HCT116 (cell line): ENCODE data around the gene TEP1. TPM values are rescaled to one million over a fixed set of nuclear protein-coding genes. Genes with fewer than 3 reads are reported as not detected.

Source experiments
- ATAC-seq: fragments of 200-7000 bp; cut with Tn5 transposase; 2 replicates; pipeline ENCODE4 v1.9.1; 2020; ENCODE audit warnings: mild to moderate bottlenecking, moderate library complexity
- BruUV-seq: library from RNA; stranded (reverse); fragments of 400-500 nt; replicated peaks from 2 replicates; lab custom pipeline; 2021; lab: Mats Ljungman, UMichigan
- CTCF ChIA-PET: fragments of 300-600 bp; sonication (Branson Sonifier 250); formaldehyde crosslinking; loops from one replicate; lab custom pipeline; 2021; ENCODE audit warnings: antibody characterized with exemption; lab: Charles Lee
- POLR2A ChIA-PET: fragments of 300-600, 350-600 bp; sonication (Branson Sonifier 250); formaldehyde crosslinking; loops from one replicate; lab custom pipeline; 2021; ENCODE audit warnings: antibody characterized with exemption; lab: Charles Lee
- RAD21 ChIA-PET, 2 experiments: fragments of 300-600 bp; sonication (Branson Sonifier 250); formaldehyde crosslinking; loops; one replicate each; lab custom pipeline; 2023; ENCODE audit warnings: low total read pairs in 2 of 2; ENCODE audit not compliant: uncharacterized antibody in 2 of 2, unreplicated experiment in 2 of 2, low non-redundant PET in 1 of 2; lab: Charles Lee
- DNase-seq: peaks from one replicate; pipeline ENCODE4 v3.0.0-alpha.2; 2010; ENCODE audit warnings: low read depth, low spot score
- H2AFZ ChIP-seq: fragments of 200-600 bp; shearing (Covaris generic), sonication (generic); 2 replicates; pipeline ENCODE4 v1.6.1; 2017; ENCODE audit warnings: low read depth, mixed run types, mixed read lengths, antibody characterized with exemption, low read length; ENCODE audit not compliant: poor library complexity, severe bottlenecking
- H3K27ac ChIP-seq: 2 replicates; pipeline ENCODE4 v1.5.1; 2012; ENCODE audit warnings: low read depth, low read length
- H3K27me3 ChIP-seq: fragments of 200-600 bp; sonication (generic); 2 replicates; pipeline ENCODE4 v1.6.1; 2016; ENCODE audit warnings: mixed run types, low read length, mixed read lengths; ENCODE audit not compliant: insufficient read depth
- H3K36me3 ChIP-seq, 2 experiments: fragments of 200-500 bp in 1 of 2; fragments of 200-600 bp in 1 of 2; sonication (Bioruptor generic) in 1 of 2; sonication (generic) in 1 of 2; 2 replicates each; pipeline versions ENCODE4 v1.5.1 to v1.6.1; 2014 to 2016; ENCODE audit warnings: low read length in 2 of 2, inconsistent platforms in 1 of 2, mixed read lengths in 1 of 2, mixed run types in 1 of 2; ENCODE audit not compliant: insufficient read depth in 2 of 2, control insufficient read depth in 1 of 2
- H3K4me1 ChIP-seq, 2 experiments: fragments of 200-600 bp in 1 of 2; sonication (generic) in 1 of 2; 2 replicates each; pipeline versions ENCODE4 v1.5.1 to v1.6.1; 2012 to 2017; ENCODE audit warnings: low read length in 2 of 2, inconsistent platforms in 1 of 2, mild to moderate bottlenecking in 1 of 2, mixed read lengths in 1 of 2, mixed run types in 1 of 2, moderate library complexity in 1 of 2; ENCODE audit not compliant: insufficient read depth in 2 of 2, control insufficient read depth in 1 of 2
- H3K4me2 ChIP-seq: fragments of 200-600 bp; sonication (generic); 2 replicates; pipeline ENCODE4 v1.6.1; 2017; ENCODE audit warnings: mixed run types, low read length, mixed read lengths
- H3K4me3 ChIP-seq, 2 experiments: fragments of 200-600 bp in 1 of 2; sonication (generic) in 1 of 2; replicated peaks in 1 of 2; 2 replicates each; pipeline ENCODE4 v1.5.1; 2011 to 2016; ENCODE audit warnings: low read length in 2 of 2, control low read depth in 1 of 2, low read depth in 1 of 2, mild to moderate bottlenecking in 1 of 2, mixed read lengths in 1 of 2, mixed run types in 1 of 2
- H3K79me2 ChIP-seq: fragments of 200-600 bp; sonication (generic); 2 replicates; pipeline ENCODE4 v1.6.1; 2017; ENCODE audit warnings: mild to moderate bottlenecking, mixed run types, low read length, moderate library complexity, mixed read lengths; ENCODE audit not compliant: insufficient read depth
- H3K9ac ChIP-seq: fragments of 200-600 bp; sonication (generic); 2 replicates; pipeline ENCODE4 v1.6.1; 2016; ENCODE audit warnings: low read length, mixed read lengths
- H3K9me2 ChIP-seq: fragments of 200-600 bp; sonication (generic), shearing (Covaris generic); 2 replicates; pipeline ENCODE4 v1.6.1; 2017; ENCODE audit warnings: mixed run types, mild to moderate bottlenecking, moderate library complexity; ENCODE audit not compliant: insufficient read depth
- H3K9me3 ChIP-seq, 2 experiments: fragments of 200-500 bp in 1 of 2; fragments of 200-600 bp in 1 of 2; sonication (Bioruptor generic) in 1 of 2; sonication (generic) in 1 of 2; 2 replicates each; pipeline ENCODE4 v1.6.1; 2014 to 2017; ENCODE audit warnings: low read length in 2 of 2, mixed read lengths in 2 of 2, inconsistent platforms in 1 of 2, low read depth in 1 of 2, mild to moderate bottlenecking in 1 of 2, mixed run types in 1 of 2, moderate library complexity in 1 of 2; ENCODE audit not compliant: control insufficient read depth in 1 of 2, insufficient read depth in 1 of 2
- H4K20me1 ChIP-seq: fragments of 200-600 bp; sonication (generic), shearing (Covaris generic); 2 replicates; pipeline ENCODE4 v1.6.1; 2017; ENCODE audit warnings: mixed run types, mild to moderate bottlenecking, moderate library complexity; ENCODE audit not compliant: insufficient read depth
- CBX3 ChIP-seq: IDR thresholded peaks from 2 replicates; pipeline ENCODE4 v1.6.1; 2012; ENCODE audit warnings: low read depth
- CEBPB ChIP-seq: IDR thresholded peaks from 2 replicates; pipeline ENCODE4 v1.6.1; 2012; ENCODE audit warnings: low read depth
- ELF1 ChIP-seq: IDR thresholded peaks from 2 replicates; pipeline ENCODE4 v1.6.1; 2012; ENCODE audit warnings: low read depth, borderline replicate concordance
- FOSL1 ChIP-seq: IDR thresholded peaks from 2 replicates; pipeline ENCODE4 v1.6.1; 2012; ENCODE audit warnings: low read depth
- POLR2A ChIP-seq: IDR thresholded peaks from 2 replicates; pipeline ENCODE4 v1.7.0; 2011; ENCODE audit warnings: borderline replicate concordance; ENCODE audit not compliant: insufficient read depth, insufficient read length; ENCODE audit errors: extremely low read depth
- POLR2AphosphoS5 ChIP-seq: IDR thresholded peaks from 2 replicates; pipeline ENCODE4 v1.6.1; 2011; ENCODE audit warnings: mild to moderate bottlenecking, low read depth, low read length, moderate library complexity
- SIN3A ChIP-seq: IDR thresholded peaks from 2 replicates; pipeline ENCODE4 v1.6.1; 2012; ENCODE audit warnings: low read depth
- TCF7L2 ChIP-seq: IDR thresholded peaks from 2 replicates; pipeline ENCODE4 v1.7.0; 2011; ENCODE audit warnings: borderline replicate concordance, inconsistent platforms; ENCODE audit not compliant: insufficient read depth, insufficient read length; ENCODE audit errors: extremely low read depth
- ZNF274 ChIP-seq: fragments of 200-500 bp; sonication (Bioruptor generic); IDR thresholded peaks from 2 replicates; pipeline ENCODE4 v1.6.1; 2014; ENCODE audit warnings: mild to moderate bottlenecking, low read depth, low read length, inconsistent platforms
- intact Hi-C: fragments of 100-400 bp; cut with micrococcal nuclease; formaldehyde crosslinking; loops from 2 replicates; pipeline ENCODE4 v1.10.0; 2022
- total RNA-seq: library from RNA; stranded (reverse); gene quantifications from one replicate; pipeline ENCODE4 v1.2.1, GENCODE V29; 2021; ENCODE audit not compliant: unreplicated experiment
- TF ChIP-seq, protein P1 (sequence below): IDR thresholded peaks from 2 replicates; pipeline ENCODE4 v1.6.1; 2012
- TF ChIP-seq, protein P2 (sequence below): IDR thresholded peaks from 2 replicates; pipeline ENCODE4 v1.6.1; 2012; ENCODE audit warnings: low read depth
- TF ChIP-seq, protein P3 (sequence below): IDR thresholded peaks from 2 replicates; pipeline ENCODE4 v1.6.1; 2011; ENCODE audit warnings: mild to moderate bottlenecking, low read length, moderate library complexity; ENCODE audit not compliant: insufficient replicate concordance; ENCODE audit errors: extremely low read depth
- TF ChIP-seq, protein P4 (sequence below), 3 experiments: fragments of 200-600 bp in 1 of 3; sonication (generic) in 1 of 3; IDR thresholded peaks in 2 of 3; conservative IDR thresholded peaks in 1 of 3; 2 replicates each; pipeline ENCODE4 v1.5.1; 2012 to 2017; ENCODE audit warnings: low read depth in 2 of 3, low read length in 2 of 3, antibody characterized with exemption in 1 of 3, borderline replicate concordance in 1 of 3, control low read depth in 1 of 3, mild to moderate bottlenecking in 1 of 3, mixed read lengths in 1 of 3, mixed run types in 1 of 3, moderate library complexity in 1 of 3; ENCODE audit not compliant: insufficient read depth in 1 of 3

TEP1 gene
- total RNA-seq, 1 experiment from 2014 or later: 22.4 TPM

DNA sequence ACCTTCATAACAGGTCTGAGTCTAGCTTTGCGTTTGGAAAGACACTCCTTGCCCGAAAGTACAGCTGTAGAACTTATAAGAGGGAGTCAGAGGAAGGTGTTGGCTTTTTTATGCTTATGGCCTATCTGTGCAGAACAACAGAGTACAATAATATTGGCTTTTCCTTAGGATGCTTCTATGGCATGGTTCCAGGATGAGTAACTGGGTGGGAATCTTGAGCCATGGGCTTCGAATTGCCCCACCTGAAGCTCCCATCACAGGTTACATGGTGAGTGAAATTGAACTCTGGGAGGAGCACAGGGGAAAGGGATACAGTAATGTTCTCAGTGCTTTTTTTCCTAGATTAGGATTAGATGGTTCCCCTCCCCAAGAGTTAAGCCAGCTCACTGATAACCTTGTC is 56.9 kb downstream of the TEP1 start:
- POLR2A ChIA-PET: interaction anchor here (1.1 kb wide), 1 partner anchor 13 kb away, joined by 4 read pairs; the partner anchor contains the start of gene PARP2
- no peaks in the 10 kb centered on the region for H3K27me3 ChIP-seq
- no peak for DNase-seq
- no peak for ATAC-seq
- no peak overlapping the region for H3K4me3 ChIP-seq
- H3K79me2 ChIP-seq: no peaks in the 10 kb centered on the region; the same call in 1 of the 2 replicates
- H2AFZ ChIP-seq: no peak overlapping the region
- H4K20me1 ChIP-seq: no peaks in the 10 kb centered on the region
- no peak overlapping the region for H3K4me2 ChIP-seq
- no peak overlapping the region for H3K9ac ChIP-seq
- H3K4me1 ChIP-seq: no peaks in the 10 kb centered on the region
- RAD21 ChIA-PET: no interaction called here
- TF ChIP-seq CBX3: no peak
- TF ChIP-seq, protein P1, sequence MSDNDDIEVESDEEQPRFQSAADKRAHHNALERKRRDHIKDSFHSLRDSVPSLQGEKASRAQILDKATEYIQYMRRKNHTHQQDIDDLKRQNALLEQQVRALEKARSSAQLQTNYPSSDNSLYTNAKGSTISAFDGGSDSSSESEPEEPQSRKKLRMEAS: no peak
- no peak for TF ChIP-seq ZNF274
- TF ChIP-seq TCF7L2: no peak
- TF ChIP-seq, protein P2, sequence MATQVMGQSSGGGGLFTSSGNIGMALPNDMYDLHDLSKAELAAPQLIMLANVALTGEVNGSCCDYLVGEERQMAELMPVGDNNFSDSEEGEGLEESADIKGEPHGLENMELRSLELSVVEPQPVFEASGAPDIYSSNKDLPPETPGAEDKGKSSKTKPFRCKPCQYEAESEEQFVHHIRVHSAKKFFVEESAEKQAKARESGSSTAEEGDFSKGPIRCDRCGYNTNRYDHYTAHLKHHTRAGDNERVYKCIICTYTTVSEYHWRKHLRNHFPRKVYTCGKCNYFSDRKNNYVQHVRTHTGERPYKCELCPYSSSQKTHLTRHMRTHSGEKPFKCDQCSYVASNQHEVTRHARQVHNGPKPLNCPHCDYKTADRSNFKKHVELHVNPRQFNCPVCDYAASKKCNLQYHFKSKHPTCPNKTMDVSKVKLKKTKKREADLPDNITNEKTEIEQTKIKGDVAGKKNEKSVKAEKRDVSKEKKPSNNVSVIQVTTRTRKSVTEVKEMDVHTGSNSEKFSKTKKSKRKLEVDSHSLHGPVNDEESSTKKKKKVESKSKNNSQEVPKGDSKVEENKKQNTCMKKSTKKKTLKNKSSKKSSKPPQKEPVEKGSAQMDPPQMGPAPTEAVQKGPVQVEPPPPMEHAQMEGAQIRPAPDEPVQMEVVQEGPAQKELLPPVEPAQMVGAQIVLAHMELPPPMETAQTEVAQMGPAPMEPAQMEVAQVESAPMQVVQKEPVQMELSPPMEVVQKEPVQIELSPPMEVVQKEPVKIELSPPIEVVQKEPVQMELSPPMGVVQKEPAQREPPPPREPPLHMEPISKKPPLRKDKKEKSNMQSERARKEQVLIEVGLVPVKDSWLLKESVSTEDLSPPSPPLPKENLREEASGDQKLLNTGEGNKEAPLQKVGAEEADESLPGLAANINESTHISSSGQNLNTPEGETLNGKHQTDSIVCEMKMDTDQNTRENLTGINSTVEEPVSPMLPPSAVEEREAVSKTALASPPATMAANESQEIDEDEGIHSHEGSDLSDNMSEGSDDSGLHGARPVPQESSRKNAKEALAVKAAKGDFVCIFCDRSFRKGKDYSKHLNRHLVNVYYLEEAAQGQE: no peak
- no peak for TF ChIP-seq POLR2A
- TF ChIP-seq, protein P3, sequence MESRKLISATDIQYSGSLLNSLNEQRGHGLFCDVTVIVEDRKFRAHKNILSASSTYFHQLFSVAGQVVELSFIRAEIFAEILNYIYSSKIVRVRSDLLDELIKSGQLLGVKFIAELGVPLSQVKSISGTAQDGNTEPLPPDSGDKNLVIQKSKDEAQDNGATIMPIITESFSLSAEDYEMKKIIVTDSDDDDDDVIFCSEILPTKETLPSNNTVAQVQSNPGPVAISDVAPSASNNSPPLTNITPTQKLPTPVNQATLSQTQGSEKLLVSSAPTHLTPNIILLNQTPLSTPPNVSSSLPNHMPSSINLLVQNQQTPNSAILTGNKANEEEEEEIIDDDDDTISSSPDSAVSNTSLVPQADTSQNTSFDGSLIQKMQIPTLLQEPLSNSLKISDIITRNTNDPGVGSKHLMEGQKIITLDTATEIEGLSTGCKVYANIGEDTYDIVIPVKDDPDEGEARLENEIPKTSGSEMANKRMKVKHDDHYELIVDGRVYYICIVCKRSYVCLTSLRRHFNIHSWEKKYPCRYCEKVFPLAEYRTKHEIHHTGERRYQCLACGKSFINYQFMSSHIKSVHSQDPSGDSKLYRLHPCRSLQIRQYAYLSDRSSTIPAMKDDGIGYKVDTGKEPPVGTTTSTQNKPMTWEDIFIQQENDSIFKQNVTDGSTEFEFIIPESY: no peak
- no peak for TF ChIP-seq ELF1
- no peak for TF ChIP-seq FOSL1
- TF ChIP-seq, protein P4, sequence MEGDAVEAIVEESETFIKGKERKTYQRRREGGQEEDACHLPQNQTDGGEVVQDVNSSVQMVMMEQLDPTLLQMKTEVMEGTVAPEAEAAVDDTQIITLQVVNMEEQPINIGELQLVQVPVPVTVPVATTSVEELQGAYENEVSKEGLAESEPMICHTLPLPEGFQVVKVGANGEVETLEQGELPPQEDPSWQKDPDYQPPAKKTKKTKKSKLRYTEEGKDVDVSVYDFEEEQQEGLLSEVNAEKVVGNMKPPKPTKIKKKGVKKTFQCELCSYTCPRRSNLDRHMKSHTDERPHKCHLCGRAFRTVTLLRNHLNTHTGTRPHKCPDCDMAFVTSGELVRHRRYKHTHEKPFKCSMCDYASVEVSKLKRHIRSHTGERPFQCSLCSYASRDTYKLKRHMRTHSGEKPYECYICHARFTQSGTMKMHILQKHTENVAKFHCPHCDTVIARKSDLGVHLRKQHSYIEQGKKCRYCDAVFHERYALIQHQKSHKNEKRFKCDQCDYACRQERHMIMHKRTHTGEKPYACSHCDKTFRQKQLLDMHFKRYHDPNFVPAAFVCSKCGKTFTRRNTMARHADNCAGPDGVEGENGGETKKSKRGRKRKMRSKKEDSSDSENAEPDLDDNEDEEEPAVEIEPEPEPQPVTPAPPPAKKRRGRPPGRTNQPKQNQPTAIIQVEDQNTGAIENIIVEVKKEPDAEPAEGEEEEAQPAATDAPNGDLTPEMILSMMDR (IDR thresholded peaks at IDR 0.05 in 2 of 3, conservative IDR thresholded peaks at IDR 0.05 in 1 of 3; ENCODE audit: borderline replicate concordance in 1 of 3, insufficient read depth in 1 of 3, low read depth in 2 of 3, low read length in 2 of 3): no peak
- no peak for TF ChIP-seq POLR2AphosphoS5
- no peak for TF ChIP-seq CEBPB
- no peak for TF ChIP-seq SIN3A
- H3K9me3 ChIP-seq: no peaks in the 10 kb centered on the region
- no peaks in the 10 kb centered on the region for H3K9me2 ChIP-seq
- intact Hi-C loops: no loop called here
- H3K36me3 ChIP-seq: peaks cover 61 to 63% of the 10 kb centered on the region in 2 experiments
- CTCF ChIA-PET: no interaction called here
- H3K27ac ChIP-seq: no peak overlapping the region
- BruUV-seq: no TSS peak
